ENCODE results near the gene TIGD3. TPM values are rescaled to one million over a fixed set of nuclear protein-coding genes. Genes with fewer than 3 reads are reported as not detected.

TIGD3 gene
- total and polyA plus RNA-seq, 2 donors (not counting 3 experiments of a cell fraction or from before 2014, with no cell fraction given), result 0.18 to 0.27 TPM

GRCh38 chr11:65373839-65374580 is 19.5 kb downstream of the TIGD3 start:
- no peak for DNase-seq (ENCODE audit: low read depth, low spot score)
- Histone ChIP-seq H3K4me2 (ENCODE audit: insufficient read depth, low read length) (no peak overlapping the region), H3K9ac (replicated peaks; ENCODE audit: extremely low read depth, insufficient read depth, low read length) (no peak overlapping the region), H3K4me1 (ENCODE audit: control insufficient read depth, extremely low read depth, insufficient read depth, low read length) (peaks cover 9% of the 10 kb centered on the region), H3K27ac (ENCODE audit: insufficient read depth, low read depth, low read length) (no peak overlapping the region), H3K9me3 (replicated peaks; ENCODE audit: control insufficient read depth, insufficient read depth, low read length) (no peaks in the 10 kb centered on the region), H4K20me1 (replicated peaks; ENCODE audit: control insufficient read depth, extremely low read depth, insufficient read depth, low read length) (no peaks in the 10 kb centered on the region), H3K4me3 (replicated peaks in 1 of 3; ENCODE audit: insufficient read depth in 1 of 3, low read depth in 1 of 3, low read length in 3 of 3) (no peak overlapping the region), H3K27me3 (ENCODE audit: control insufficient read depth in 2 of 2, insufficient read depth in 2 of 2, low read length in 2 of 2) (no peaks in the 10 kb centered on the region), H2AFZ (ENCODE audit: low read depth, low read length) (no peak overlapping the region), H3K9me1 (replicated peaks; ENCODE audit: control insufficient read depth, extremely low read depth, insufficient read depth, low read length) (no peaks in the 10 kb centered on the region), H3K36me3 (ENCODE audit: control insufficient read depth in 2 of 2, extremely low read depth in 1 of 2, insufficient read depth in 2 of 2, low read length in 2 of 2) (no peaks in the 10 kb centered on the region), H3K79me2 (ENCODE audit: control insufficient read depth, insufficient read depth, low read length) (no peaks in the 10 kb centered on the region)
- dilution Hi-C loops (cut with MboI; ENCODE audit: extremely low pct_ligation_motif_present, low sequenced_read_pairs) (no loop called here), intact Hi-C loops (cut with micrococcal nuclease) (no loop called here)
- POLR2A ChIA-PET, result no interaction called here
- FAIRE-seq, result no peak
- CTCF ChIA-PET, result interaction anchor here (0.8 kb wide), 1 partner anchor 137 kb away, joined by 5 read pairs; no protein-coding TSS in a partner anchor
- no TSS peak for BruUV-seq (replicated peaks)
- TF ChIP-seq MAX (IDR thresholded peaks at IDR 0.05; ENCODE audit: insufficient read depth, insufficient read length), result no peak
- no peak for TF ChIP-seq FOS (IDR thresholded peaks at IDR 0.05; ENCODE audit: borderline replicate concordance, insufficient read depth, low read length)
- no peak for TF ChIP-seq CTCF (IDR thresholded peaks at IDR 0.05; ENCODE audit: extremely low read depth in 1 of 2, insufficient read depth in 1 of 2, low read depth in 1 of 2, low read length in 2 of 2)
- TF ChIP-seq EZH2 (IDR thresholded peaks at IDR 0.05; ENCODE audit: borderline replicate concordance, low read depth, low read length, severe bottlenecking), result no peak
- TF ChIP-seq POLR2AphosphoS5 (IDR thresholded peaks at IDR 0.05; ENCODE audit: insufficient read depth, low read depth, low read length), result no peak
- no peak for TF ChIP-seq MYC (IDR thresholded peaks at IDR 0.05; ENCODE audit: low read depth, low read length)
- TF ChIP-seq POLR2A (IDR thresholded peaks at IDR 0.05; ENCODE audit: low read depth, low read length), result no peak

All from endothelial cell of umbilical vein (primary cell).